ENCODE data around the gene RRAGC. TPM values are rescaled to one million over a fixed set of nuclear protein-coding genes. Genes with fewer than 3 reads are reported as not detected.

Gene RRAGC
- polyA plus RNA-seq, 1 donor from 2014 or later, result 23.6 TPM

GRCh38 chr1:38790422-38791163, 69.0 kb downstream of the RRAGC start:
- H3F3A ChIP-seq (ENCODE audit: insufficient read depth, low read length, poor library complexity, severe bottlenecking), result no peaks in the 10 kb centered on the region
- H4K20me1 ChIP-seq (ENCODE audit: insufficient read depth), result no peaks in the 10 kb centered on the region
- peaks cover 5% of the 10 kb centered on the region for H3K9me3 ChIP-seq (ENCODE audit: low read length)
- no peak overlapping the region for H3K27ac ChIP-seq (ENCODE audit: low read length)
- H3K4me3 ChIP-seq (ENCODE audit: low read length), result no peak overlapping the region
- no peaks in the 10 kb centered on the region for H3K79me2 ChIP-seq (replicated peaks; ENCODE audit: insufficient read depth, low read length)
- H3K36me3 ChIP-seq (ENCODE audit: insufficient read depth, low read length), result no peaks in the 10 kb centered on the region
- TF ChIP-seq REST (IDR thresholded peaks at IDR 0.05; ENCODE audit: borderline replicate concordance), result no peak
- TF ChIP-seq EZH2 (IDR thresholded peaks at IDR 0.05; ENCODE audit: borderline replicate concordance, insufficient read depth, low read length, poor library complexity, severe bottlenecking), result no peak
- TF ChIP-seq POLR2AphosphoS5 (IDR thresholded peaks at IDR 0.05), result no peak
- TF ChIP-seq EP300 (conservative IDR thresholded peaks at IDR 0.05; ENCODE audit: poor library complexity, severe bottlenecking), result no peak
- no peak for TF ChIP-seq CTCF (IDR thresholded peaks at IDR 0.05; ENCODE audit: poor library complexity, severe bottlenecking)
- TF ChIP-seq TAF1 (IDR thresholded peaks at IDR 0.05; ENCODE audit: low read depth), result no peak
- TF ChIP-seq RAD21 (conservative IDR thresholded peaks at IDR 0.05), result no peak
- TF ChIP-seq MXI1 (conservative IDR thresholded peaks at IDR 0.05; ENCODE audit: poor library complexity, severe bottlenecking), result no peak
- TF ChIP-seq SMC3 (conservative IDR thresholded peaks at IDR 0.05; ENCODE audit: poor library complexity), result no peak
- no peaks in the 10 kb centered on the region for H3K9me2 ChIP-seq (ENCODE audit: insufficient read depth, low read length)
- H3K9ac ChIP-seq (ENCODE audit: low read length), result no peak overlapping the region
- H3K27me3 ChIP-seq (ENCODE audit: insufficient read depth, low read depth, low read length), result no peaks in the 10 kb centered on the region
- H3K4me2 ChIP-seq (ENCODE audit: low read length), result no peak overlapping the region
- no peak overlapping the region for H2AFZ ChIP-seq (ENCODE audit: low read depth, low read length)

GRCh38 chr1:38789498-38790169, 69.9 kb downstream of the RRAGC start:
- no peaks in the 10 kb centered on the region for H3F3A ChIP-seq (ENCODE audit: insufficient read depth, low read length, poor library complexity, severe bottlenecking)
- no peak overlapping the region for H3K9ac ChIP-seq (ENCODE audit: low read length)
- H3K9me3 ChIP-seq (ENCODE audit: low read length), result peaks cover 5% of the 10 kb centered on the region
- H3K79me2 ChIP-seq (replicated peaks; ENCODE audit: insufficient read depth, low read length), result no peaks in the 10 kb centered on the region
- H3K27me3 ChIP-seq (ENCODE audit: insufficient read depth, low read depth, low read length), result no peaks in the 10 kb centered on the region
- no peaks in the 10 kb centered on the region for H3K36me3 ChIP-seq (ENCODE audit: insufficient read depth, low read length)
- no peaks in the 10 kb centered on the region for H4K20me1 ChIP-seq (ENCODE audit: insufficient read depth)
- H3K9me2 ChIP-seq (ENCODE audit: insufficient read depth, low read length), result no peaks in the 10 kb centered on the region
- H3K4me3 ChIP-seq (ENCODE audit: low read length), result no peak overlapping the region
- H3K27ac ChIP-seq (ENCODE audit: low read length), result no peak overlapping the region
- no peak overlapping the region for H2AFZ ChIP-seq (ENCODE audit: low read depth, low read length)
- TF ChIP-seq EP300 (conservative IDR thresholded peaks at IDR 0.05; ENCODE audit: poor library complexity, severe bottlenecking) (no peak), SMC3 (conservative IDR thresholded peaks at IDR 0.05; ENCODE audit: poor library complexity) (no peak), MXI1 (conservative IDR thresholded peaks at IDR 0.05; ENCODE audit: poor library complexity, severe bottlenecking) (no peak), CTCF (IDR thresholded peaks at IDR 0.05; ENCODE audit: poor library complexity, severe bottlenecking) (no peak), RAD21 (conservative IDR thresholded peaks at IDR 0.05) (no peak), TAF1 (IDR thresholded peaks at IDR 0.05; ENCODE audit: low read depth) (no peak), EZH2 (IDR thresholded peaks at IDR 0.05; ENCODE audit: borderline replicate concordance, insufficient read depth, low read length, poor library complexity, severe bottlenecking) (no peak), REST (IDR thresholded peaks at IDR 0.05; ENCODE audit: borderline replicate concordance) (no peak), POLR2AphosphoS5 (IDR thresholded peaks at IDR 0.05) (no peak)
- H3K4me2 ChIP-seq (ENCODE audit: low read length), result no peak overlapping the region
